IPS DF 6.9 (cell line): ENCODE measurements around the gene MDH1B.

Experiments used
- DNase-seq: peaks from one replicate; pipeline ENCODE4 v3.0.0-alpha.2; 2013; ENCODE audit warnings: low read depth, low spot score
- H3K27ac ChIP-seq: one replicate; pipeline ENCODE4 v1.5.1; 2013; ENCODE audit warnings: low read length, control low read depth
- H3K27me3 ChIP-seq: 2 replicates; pipeline ENCODE4 v1.6.1; 2013; ENCODE audit warnings: mild to moderate bottlenecking, low read length; ENCODE audit not compliant: control insufficient read depth, insufficient read depth
- H3K36me3 ChIP-seq: 2 replicates; pipeline ENCODE4 v1.6.1; 2013; ENCODE audit warnings: low read length; ENCODE audit not compliant: control insufficient read depth, insufficient read depth
- H3K4me1 ChIP-seq: 2 replicates; pipeline ENCODE4 v1.6.1; 2013; ENCODE audit warnings: low read length; ENCODE audit not compliant: control insufficient read depth, insufficient read depth
- H3K4me3 ChIP-seq: 2 replicates; pipeline ENCODE4 v1.5.1; 2013; ENCODE audit warnings: mild to moderate bottlenecking, low read length
- H3K9me3 ChIP-seq: 2 replicates; pipeline ENCODE4 v1.6.1; 2013; ENCODE audit warnings: low read length, inconsistent platforms; ENCODE audit not compliant: control insufficient read depth, insufficient read depth
- WGBS: extraction: QIAGEN DNeasy Blood & Tissue Kit; methylation state at CpG from one replicate; pipeline ENCODE4 v1.1.7; 2013; ENCODE audit warnings: mixed read lengths, missing lambda C conversion rate; ENCODE audit not compliant: insufficient read length, insufficient coverage; 5-methylcytosine and 5-hydroxymethylcytosine counted together

The MDH1B gene

DNA sequence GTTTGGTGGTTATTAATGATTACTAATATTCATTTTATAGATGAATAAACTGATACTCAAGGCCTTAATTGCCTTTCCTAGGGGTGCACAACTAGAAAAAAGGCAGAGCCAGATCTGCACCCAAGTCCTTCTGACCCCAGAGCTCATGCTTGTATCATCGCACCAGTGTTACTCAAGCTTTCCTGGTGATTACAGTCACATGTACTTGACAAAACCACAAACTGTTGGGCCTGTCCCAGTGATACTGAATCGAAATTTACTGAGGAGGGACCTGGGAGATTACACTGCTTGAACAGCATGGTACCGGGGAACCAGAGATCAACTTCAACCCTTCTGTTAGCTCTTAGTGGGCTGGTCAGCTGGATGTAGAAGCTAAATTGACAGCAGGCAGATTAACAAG is 34.0 kb upstream of the MDH1B start:
- no peak for DNase-seq
- Histone ChIP-seq H3K4me1 (peaks cover 8% of the 10 kb centered on the region; the same call in 1 of the 2 replicates), H3K36me3 (no peaks in the 10 kb centered on the region; the same call in 1 of the 2 replicates), H3K27me3 (no peaks in the 10 kb centered on the region), H3K4me3 (no peak overlapping the region), H3K27ac (no peak overlapping the region), H3K9me3 (no peaks in the 10 kb centered on the region)
- WGBS: no CpG with 5 or more reads among the region's 3 CpGs

DNA sequence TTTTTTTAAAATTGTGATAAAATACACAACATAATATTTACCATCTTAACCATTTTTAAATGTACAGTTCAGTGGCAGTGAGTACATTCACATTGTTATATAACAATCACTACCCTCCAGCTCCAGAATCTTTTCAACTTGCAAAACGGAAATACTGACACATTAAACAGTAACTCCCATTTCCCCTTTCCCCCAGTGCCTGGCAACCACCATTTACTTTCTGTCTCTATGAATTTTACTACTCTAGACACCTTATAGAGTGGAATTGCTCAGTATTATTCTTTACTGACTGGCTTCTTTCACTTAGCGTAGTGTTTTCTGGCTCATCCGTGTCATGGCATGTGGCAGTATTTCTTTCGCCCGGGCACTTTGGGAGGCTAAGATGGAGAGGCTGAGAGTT is 32.9 kb upstream of the MDH1B start:
- no peak for DNase-seq
- H3K36me3 ChIP-seq: no peaks in the 10 kb centered on the region
- no CpG with 5 or more reads among the region's 5 CpGs for WGBS
- no peaks in the 10 kb centered on the region for H3K9me3 ChIP-seq
- no peak overlapping the region for H3K27ac ChIP-seq
- H3K4me3 ChIP-seq: no peak overlapping the region
- no peaks in the 10 kb centered on the region for H3K27me3 ChIP-seq
- H3K4me1 ChIP-seq: peaks cover 5% of the 10 kb centered on the region; the same call in 1 of the 2 replicates

DNA sequence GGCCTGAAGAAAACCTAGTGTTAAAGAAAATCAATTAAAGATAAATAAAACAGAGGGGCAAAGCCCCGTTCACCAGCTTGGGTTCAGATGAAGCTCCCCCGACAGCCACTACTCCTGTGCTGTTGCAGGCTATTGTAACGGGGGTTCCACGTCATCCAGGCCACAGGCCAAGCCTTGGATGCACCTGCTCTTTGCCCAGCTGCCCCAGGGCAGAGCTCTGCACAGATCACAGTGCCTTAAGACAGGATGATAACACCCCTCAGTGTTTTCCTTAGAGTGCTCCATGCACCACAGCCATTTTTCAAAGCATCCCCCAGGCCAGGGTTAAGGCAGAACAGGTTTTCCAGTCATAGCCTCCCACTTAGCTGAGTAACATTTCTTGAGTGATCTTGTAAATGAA is 32.2 kb upstream of the MDH1B start:
- Histone ChIP-seq H3K27me3 (no peaks in the 10 kb centered on the region), H3K9me3 (no peaks in the 10 kb centered on the region), H3K4me1 (peaks cover 3% of the 10 kb centered on the region; the same call in 1 of the 2 replicates), H3K36me3 (no peaks in the 10 kb centered on the region), H3K27ac (no peak overlapping the region), H3K4me3 (no peak overlapping the region)
- no CpG with 5 or more reads among the region's 4 CpGs for WGBS
- DNase-seq: no peak

DNA sequence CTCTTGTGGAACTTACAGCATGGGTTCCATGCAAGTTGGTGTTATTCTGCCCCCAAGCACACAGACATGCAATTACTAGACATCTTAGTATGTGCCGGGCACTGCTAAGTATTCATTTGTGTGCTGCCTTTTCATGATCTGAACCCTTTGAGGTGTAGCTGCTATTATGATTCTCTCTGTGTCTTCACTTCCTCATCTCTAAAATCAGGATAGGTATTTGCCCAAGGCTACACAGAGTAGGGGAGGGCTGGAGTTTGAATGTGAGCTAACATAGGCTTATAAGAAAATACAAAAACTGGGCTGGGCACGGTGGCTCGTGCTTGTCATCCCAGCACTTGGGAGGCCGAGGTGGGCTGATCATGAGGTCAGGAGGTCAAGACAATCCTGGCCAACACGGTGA is 27.5 kb upstream of the MDH1B start:
- Histone ChIP-seq H3K9me3 (no peaks in the 10 kb centered on the region), H3K27ac (no peak overlapping the region)
- no CpG with 5 or more reads among the region's 5 CpGs for WGBS

DNA sequence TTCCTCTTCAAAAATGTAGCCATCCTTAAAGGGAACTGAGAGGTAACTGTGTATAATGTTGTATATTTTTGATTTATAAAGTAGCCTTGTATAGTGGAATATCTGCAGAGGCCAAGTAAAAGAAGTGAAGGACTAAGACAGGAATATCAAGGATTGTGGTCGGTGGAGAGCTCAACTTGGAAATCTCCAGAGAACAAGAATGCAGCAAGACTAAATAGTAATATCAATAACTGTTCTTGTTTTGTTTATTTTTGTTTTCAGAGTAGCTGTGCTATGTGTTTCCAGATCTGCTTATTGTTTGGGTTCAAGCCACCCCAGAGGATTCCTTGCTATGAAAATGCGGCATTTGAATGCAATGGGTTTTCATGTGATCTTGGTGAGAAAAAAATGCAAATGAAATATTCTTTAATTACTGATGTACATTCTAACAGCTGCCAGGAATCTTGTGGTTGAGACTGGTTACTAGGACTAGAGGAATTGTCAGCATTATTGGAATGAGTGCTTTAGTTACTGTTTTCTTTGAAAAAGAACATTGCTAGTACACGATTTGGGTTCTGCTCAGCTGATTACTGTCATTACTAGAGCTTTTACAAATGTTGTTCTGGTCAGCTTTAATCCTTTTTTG is 25.3 kb upstream of the MDH1B start:
- no peaks in the 10 kb centered on the region for H3K9me3 ChIP-seq
- no peak overlapping the region for H3K27ac ChIP-seq
- no CpG with 5 or more reads among the region's 3 CpGs for WGBS
- DNase-seq: no peak
- H3K4me1 ChIP-seq: no peaks in the 10 kb centered on the region
- peaks cover 13% of the 10 kb centered on the region; the same call in 1 of the 2 replicates for H3K36me3 ChIP-seq
- no peak overlapping the region for H3K4me3 ChIP-seq
- no peaks in the 10 kb centered on the region for H3K27me3 ChIP-seq

More for the DNA sequence above, 27.5 kb upstream of the MDH1B start:
- no peak overlapping the region for H3K4me3 ChIP-seq
- H3K36me3 ChIP-seq: peaks cover 11% of the 10 kb centered on the region; the same call in 1 of the 2 replicates
- no peak for DNase-seq
- H3K4me1 ChIP-seq: no peaks in the 10 kb centered on the region
- no peaks in the 10 kb centered on the region for H3K27me3 ChIP-seq

DNA sequence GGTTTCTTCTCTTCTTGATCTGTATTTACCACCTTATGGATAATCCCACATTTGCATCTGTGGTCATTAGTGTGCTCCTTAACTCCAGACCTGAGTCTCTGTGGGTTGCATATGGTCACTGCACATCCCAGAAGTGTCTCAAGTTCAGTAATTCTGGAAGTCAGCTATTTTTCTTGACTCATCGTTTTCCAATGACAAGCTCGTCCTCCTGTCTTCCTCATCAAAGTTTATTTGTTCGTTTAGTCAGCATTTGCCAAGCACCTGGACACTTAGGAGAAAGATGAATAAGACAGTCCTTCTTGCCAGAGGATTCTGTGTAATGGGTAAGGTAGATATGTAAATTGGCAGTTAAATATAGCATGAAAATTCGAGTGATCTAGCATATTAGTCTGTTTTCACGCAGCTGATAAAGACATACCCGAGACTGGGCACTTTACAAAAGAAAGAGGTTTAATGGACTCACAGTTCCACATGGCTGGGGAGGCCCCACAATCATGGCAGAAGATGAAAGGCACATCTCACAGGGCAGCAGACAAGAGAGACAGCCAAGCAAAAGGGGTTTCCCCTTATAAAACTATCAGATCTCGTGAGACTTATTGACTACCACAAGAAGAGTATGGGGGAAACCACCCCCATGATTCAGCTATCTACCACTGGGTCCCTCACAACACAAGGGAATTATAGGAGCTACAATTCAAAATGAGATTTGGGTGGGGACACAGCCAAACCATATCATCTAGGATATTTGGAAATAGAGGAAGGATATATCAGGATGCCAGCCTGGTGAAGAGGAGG is 19.6 kb upstream of the MDH1B start:
- no CpG with 5 or more reads among the region's 7 CpGs for WGBS

DNA sequence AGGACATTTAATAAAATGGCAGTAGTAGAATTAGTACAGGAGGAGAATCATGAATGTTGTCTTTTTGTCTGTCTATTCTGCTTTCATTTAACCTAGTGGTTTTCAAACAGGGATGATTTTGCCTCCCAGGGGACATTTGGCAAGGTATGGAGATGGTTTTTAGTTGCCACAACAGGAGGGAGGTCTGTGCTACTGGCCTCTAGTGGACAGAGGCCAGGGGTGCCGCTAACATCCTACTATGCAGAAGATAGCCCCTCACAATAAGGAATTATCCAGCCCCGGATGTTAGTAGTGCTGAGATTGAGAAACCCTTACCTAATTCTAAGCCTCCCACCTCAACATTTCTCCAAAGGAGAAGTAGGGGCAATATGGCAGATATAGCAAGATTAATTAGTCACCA is 18.6 kb upstream of the MDH1B start:
- H3K4me3 ChIP-seq: no peak overlapping the region
- no peak overlapping the region for H3K27ac ChIP-seq
- H3K36me3 ChIP-seq: peaks cover 10% of the 10 kb centered on the region; the same call in 1 of the 2 replicates
- no peaks in the 10 kb centered on the region for H3K27me3 ChIP-seq
- DNase-seq: no peak
- WGBS: no CpG with 5 or more reads among the region's 2 CpGs
- no peaks in the 10 kb centered on the region for H3K4me1 ChIP-seq
- no peaks in the 10 kb centered on the region for H3K9me3 ChIP-seq

More for the DNA sequence above, 19.6 kb upstream of the MDH1B start:
- Histone ChIP-seq H3K9me3 (no peaks in the 10 kb centered on the region), H3K4me1 (no peaks in the 10 kb centered on the region), H3K36me3 (peaks cover 11% of the 10 kb centered on the region; the same call in 1 of the 2 replicates), H3K27ac (no peak overlapping the region), H3K27me3 (no peaks in the 10 kb centered on the region), H3K4me3 (no peak overlapping the region)
- DNase-seq: no peak

DNA sequence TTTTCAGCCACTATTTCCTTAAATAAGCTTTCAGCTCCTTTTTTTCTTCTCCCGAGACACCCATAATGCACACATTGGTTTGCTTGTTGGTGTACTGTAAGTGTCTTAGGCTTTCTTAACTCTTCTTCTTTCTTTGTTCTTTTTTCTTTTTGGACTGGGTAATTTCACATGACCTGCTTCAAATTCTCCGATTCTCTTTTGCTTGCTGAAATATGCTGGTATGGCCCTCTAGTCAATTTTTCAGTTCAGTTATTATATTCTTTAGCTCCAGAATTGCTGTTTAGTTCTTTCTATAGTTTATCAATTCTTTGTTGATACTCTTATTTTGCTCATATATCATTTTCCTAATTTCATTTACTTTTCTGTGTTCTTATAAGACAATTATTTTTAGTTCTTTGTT is 15.5 kb upstream of the MDH1B start:
- H3K36me3 ChIP-seq: peaks cover 3% of the 10 kb centered on the region; the same call in 1 of the 2 replicates
- H3K4me3 ChIP-seq: no peak overlapping the region
- WGBS: no CpG with 5 or more reads among the region's 2 CpGs
- no peak overlapping the region for H3K27ac ChIP-seq
- DNase-seq: no peak
- H3K27me3 ChIP-seq: no peaks in the 10 kb centered on the region
- H3K4me1 ChIP-seq: no peaks in the 10 kb centered on the region
- H3K9me3 ChIP-seq: no peaks in the 10 kb centered on the region

DNA sequence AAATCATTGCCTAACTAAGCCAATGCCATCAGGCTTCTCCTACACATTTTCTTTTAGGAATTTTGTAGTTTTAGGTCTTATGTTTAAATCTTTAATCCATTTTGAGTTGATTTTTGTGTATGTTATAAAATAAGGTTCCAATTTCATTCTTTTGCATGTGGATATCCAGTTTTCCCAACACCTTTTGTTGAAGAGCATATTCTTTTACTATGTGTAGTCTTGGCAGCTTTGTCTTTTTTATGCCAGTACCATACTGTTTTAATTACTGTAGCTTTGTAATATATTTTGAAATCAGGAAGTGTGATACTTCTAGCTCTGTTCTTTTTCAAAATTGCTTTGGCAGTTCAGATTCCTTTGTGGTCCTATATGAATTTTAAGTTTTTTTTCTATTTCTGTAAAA is 11.3 kb upstream of the MDH1B start:
- Histone ChIP-seq H3K9me3 (no peaks in the 10 kb centered on the region), H3K4me3 (no peak overlapping the region), H3K36me3 (peaks cover 3% of the 10 kb centered on the region; the same call in 1 of the 2 replicates), H3K4me1 (no peaks in the 10 kb centered on the region), H3K27me3 (no peaks in the 10 kb centered on the region), H3K27ac (no peak overlapping the region)
- no peak for DNase-seq

DNA sequence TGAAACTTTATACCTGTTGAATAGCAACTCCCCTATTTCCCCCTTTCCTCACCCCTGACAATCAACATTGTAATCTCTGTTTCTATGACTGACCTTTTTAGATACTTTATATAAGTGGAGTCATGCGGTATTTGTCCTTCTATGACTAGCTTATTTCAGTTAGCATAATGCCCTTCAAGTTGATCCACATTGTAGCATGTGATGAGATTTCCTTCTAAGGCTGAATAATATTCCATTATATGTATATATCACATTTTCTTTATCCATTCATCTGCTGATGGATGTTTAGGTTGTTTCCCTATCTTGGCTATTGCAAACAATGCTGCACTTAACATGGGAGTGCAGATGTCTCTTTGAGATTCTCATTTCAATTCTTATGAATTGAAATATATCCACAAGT is 9.7 kb upstream of the MDH1B start:
- Histone ChIP-seq H3K27me3 (no peaks in the 10 kb centered on the region), H3K4me3 (no peak overlapping the region)
- WGBS: no CpG with 5 or more reads among the region's 1 CpG

More for the DNA sequence above, 9.7 kb upstream of the MDH1B start:
- H3K36me3 ChIP-seq: peaks cover 3% of the 10 kb centered on the region; the same call in 1 of the 2 replicates
- no peak overlapping the region for H3K27ac ChIP-seq
- H3K4me1 ChIP-seq: no peaks in the 10 kb centered on the region
- no peak for DNase-seq
- no peaks in the 10 kb centered on the region for H3K9me3 ChIP-seq
